ENCODE measurements around the gene KYNU.

Gene KYNU

DNA sequence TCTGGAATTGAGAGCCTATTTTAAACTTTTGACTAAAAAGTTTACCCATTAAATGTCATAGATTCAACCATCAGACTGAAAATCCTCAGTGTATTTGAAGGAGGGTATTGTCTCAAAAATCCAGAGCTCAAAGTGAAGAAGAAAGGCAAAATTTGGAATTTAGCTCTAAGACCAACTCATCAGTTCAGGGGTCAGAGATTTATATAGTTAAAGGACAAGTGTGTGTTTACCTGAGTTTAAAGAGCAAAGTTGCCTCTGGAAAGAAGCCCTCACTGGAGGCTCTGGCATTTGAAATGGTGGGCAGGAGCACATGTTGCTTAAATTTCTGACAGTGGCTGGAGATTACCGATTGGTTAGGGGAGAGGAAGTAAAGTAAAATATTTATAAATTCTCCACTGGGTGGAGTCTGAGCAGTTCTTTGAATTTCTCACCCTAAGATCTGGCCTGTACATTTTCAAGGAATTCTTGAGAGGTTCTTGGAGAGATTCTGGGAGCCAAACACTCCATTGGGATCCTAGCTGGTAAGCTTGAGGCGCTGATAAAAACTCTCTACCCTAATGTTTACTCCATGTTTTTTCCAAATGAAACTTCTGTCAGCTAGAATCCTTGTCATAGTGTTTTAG lies at the start of gene KYNU:
KYNU (plus strand) TSS at position 449 of the 623 bp plus-strand sequence. CDS start 7,704 bp downstream, outside the sequence.
- TF ChIP-seq, protein P1, sequence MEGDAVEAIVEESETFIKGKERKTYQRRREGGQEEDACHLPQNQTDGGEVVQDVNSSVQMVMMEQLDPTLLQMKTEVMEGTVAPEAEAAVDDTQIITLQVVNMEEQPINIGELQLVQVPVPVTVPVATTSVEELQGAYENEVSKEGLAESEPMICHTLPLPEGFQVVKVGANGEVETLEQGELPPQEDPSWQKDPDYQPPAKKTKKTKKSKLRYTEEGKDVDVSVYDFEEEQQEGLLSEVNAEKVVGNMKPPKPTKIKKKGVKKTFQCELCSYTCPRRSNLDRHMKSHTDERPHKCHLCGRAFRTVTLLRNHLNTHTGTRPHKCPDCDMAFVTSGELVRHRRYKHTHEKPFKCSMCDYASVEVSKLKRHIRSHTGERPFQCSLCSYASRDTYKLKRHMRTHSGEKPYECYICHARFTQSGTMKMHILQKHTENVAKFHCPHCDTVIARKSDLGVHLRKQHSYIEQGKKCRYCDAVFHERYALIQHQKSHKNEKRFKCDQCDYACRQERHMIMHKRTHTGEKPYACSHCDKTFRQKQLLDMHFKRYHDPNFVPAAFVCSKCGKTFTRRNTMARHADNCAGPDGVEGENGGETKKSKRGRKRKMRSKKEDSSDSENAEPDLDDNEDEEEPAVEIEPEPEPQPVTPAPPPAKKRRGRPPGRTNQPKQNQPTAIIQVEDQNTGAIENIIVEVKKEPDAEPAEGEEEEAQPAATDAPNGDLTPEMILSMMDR (IDR thresholded peaks at IDR 0.05; ENCODE audit: low read depth, low read length, missing control alignments): no peak
- no peak for DNase-seq (ENCODE audit: low read depth)
- in situ Hi-C loops (cut with HindIII; ENCODE audit: low sequenced_read_pairs): no loop called here
- H3K4me3 ChIP-seq (ENCODE audit: low read depth, low read length): no peak within 1 kb of the TSS

DNA sequence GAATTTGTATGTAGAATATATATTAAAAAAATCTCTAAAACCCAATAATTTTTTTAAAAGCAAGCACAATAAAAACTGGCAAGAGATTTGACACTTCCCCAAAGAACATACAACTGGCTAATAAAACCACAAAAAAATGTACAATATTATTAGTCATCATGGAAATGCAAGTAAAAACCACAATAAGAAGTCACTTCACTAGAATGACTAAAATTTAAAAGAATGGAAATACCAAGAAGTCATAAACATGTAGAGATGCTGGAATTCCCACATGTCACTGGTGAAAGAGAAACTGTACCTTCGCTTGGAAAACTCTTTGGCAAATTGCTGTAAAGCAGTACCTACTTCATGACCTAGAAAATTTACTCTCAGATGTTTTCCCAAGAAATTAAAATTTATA lies 43.4 kb upstream of the KYNU start:
- DNase-seq (ENCODE audit: low read depth): peak; percentile 24
- in situ Hi-C loops (cut with HindIII; ENCODE audit: low sequenced_read_pairs): no loop called here
- TF ChIP-seq, protein P1 (IDR thresholded peaks at IDR 0.05; ENCODE audit: low read depth, low read length, missing control alignments): no peak
- H3K4me3 ChIP-seq (ENCODE audit: low read depth, low read length): no peak overlapping the region

DNA sequence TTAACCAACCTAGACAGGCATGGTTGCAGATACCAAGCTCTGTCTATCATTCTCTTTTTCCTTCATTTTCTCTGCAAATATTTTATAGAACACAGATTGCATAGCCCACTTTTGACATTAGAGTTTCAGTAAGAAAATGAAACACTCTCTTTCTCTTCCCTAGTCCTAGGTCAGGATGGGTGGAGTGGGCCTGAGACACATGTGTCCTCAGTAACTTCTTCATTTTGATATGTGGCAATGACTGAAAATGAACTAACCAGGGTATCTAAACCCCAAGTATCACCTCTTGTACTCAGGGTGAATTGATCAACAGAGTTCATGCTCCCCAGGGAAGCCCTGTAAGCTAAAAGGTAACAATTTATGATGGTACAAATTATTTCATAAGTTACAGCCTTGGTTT lies 37.0 kb upstream of the KYNU start:
- TF ChIP-seq, protein P1 (IDR thresholded peaks at IDR 0.05; ENCODE audit: low read depth, low read length, missing control alignments): no peak
- H3K4me3 ChIP-seq (ENCODE audit: low read depth, low read length): no peak overlapping the region
- DNase-seq (ENCODE audit: low read depth): no peak
- in situ Hi-C loops (cut with HindIII; ENCODE audit: low sequenced_read_pairs): no loop called here

DNA sequence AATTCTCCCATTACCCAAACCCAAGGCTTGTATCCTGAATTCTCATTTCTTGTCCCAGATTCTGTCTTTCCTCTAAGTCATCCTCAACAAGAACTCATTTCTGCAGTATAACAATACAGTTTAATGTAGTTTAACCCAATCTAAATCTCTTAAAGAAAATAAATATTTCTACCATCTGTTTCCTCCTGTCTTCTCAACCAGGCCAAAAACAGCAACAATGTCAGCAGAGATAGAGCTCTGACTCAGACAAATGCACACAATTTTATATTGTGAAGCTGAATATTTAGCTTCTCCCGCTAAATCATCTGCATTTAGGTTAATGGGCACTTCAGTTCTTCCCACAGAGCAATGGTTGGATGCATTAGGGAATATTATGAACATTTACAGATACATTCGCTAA lies 35.7 kb upstream of the KYNU start:
- H3K4me3 ChIP-seq (ENCODE audit: low read depth, low read length): no peak overlapping the region
- no peak for DNase-seq (ENCODE audit: low read depth)
- in situ Hi-C loops (cut with HindIII; ENCODE audit: low sequenced_read_pairs): no loop called here
- TF ChIP-seq, protein P1 (IDR thresholded peaks at IDR 0.05; ENCODE audit: low read depth, low read length, missing control alignments): no peak

DNA sequence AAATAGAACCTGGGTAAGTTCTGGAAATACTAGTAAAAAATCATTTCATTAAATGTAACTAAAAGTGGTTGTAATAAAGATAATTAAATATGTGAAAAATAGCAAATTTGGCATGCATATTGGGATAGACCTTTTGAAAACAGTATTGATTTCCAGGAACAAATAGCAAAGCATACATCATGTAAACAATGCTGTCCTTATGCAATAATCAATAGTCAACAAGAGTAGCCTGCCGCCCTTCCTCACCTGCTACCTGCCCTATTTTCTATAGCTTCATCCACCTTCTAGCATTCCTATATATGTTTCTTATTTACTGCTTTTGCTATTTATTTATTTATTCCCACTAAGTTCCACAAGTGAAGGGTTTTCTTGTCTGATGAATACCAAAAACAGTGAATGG lies 35.1 kb upstream of the KYNU start:
- H3K4me3 ChIP-seq (ENCODE audit: low read depth, low read length): no peak overlapping the region
- no peak for DNase-seq (ENCODE audit: low read depth)
- TF ChIP-seq, protein P1 (IDR thresholded peaks at IDR 0.05; ENCODE audit: low read depth, low read length, missing control alignments): no peak
- in situ Hi-C loops (cut with HindIII; ENCODE audit: low sequenced_read_pairs): no loop called here

DNA sequence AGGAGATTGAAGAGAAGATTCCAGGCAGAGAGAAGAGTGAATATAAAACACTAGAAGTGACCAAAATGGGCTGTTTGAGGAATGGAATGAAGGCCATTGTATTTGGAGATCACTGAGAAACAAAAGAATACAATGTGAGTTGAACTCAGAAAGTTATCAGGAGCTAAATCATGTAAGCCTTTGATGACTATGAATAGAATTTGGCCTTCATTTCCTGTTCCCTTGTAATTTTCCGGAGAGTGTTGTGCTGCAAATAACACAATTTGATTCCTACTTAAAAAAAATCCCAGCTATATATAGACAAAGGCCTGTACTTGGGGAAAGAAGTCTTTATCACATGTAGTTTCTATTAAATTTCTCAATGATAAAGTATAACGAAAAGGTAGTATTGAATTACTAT lies 33.7 kb upstream of the KYNU start:
- no peak overlapping the region for H3K4me3 ChIP-seq (ENCODE audit: low read depth, low read length)
- in situ Hi-C loops (cut with HindIII; ENCODE audit: low sequenced_read_pairs): no loop called here
- TF ChIP-seq, protein P1 (IDR thresholded peaks at IDR 0.05; ENCODE audit: low read depth, low read length, missing control alignments): no peak
- DNase-seq (ENCODE audit: low read depth): no peak
